Endothelial cell of umbilical vein (primary cell): ENCODE results near the gene MYO1B.

Experiments used
- CTCF ChIP-seq, 2 donors: IDR thresholded peaks; 1 replicate in 1 of 2; 2 replicates in 1 of 2; pipeline ENCODE4 v1.5.1; 2011; ENCODE audit warnings: low read length in 2 of 2, mild to moderate bottlenecking in 2 of 2, moderate library complexity in 2 of 2, control low read depth in 1 of 2, inconsistent platforms in 1 of 2, low read depth in 1 of 2; ENCODE audit not compliant: insufficient read depth in 1 of 2; ENCODE audit errors: extremely low read depth in 1 of 2
- EZH2 ChIP-seq: IDR thresholded peaks from 2 replicates; pipeline ENCODE4 v1.6.1; 2012; ENCODE audit warnings: borderline replicate concordance, low read depth, mild to moderate bottlenecking, moderate library complexity, low read length, inconsistent platforms; ENCODE audit not compliant: severe bottlenecking
- JUN ChIP-seq: IDR thresholded peaks from 2 replicates; pipeline ENCODE4 v1.6.1; 2011; ENCODE audit warnings: borderline replicate concordance, low read depth; ENCODE audit not compliant: insufficient read length, insufficient read depth
- MYC ChIP-seq: IDR thresholded peaks from one replicate; pipeline ENCODE4 v1.6.1; 2011; ENCODE audit warnings: mild to moderate bottlenecking, low read depth, low read length
- POLR2A ChIP-seq: IDR thresholded peaks from 2 replicates; pipeline ENCODE4 v1.6.1; 2012; ENCODE audit warnings: low read depth, mild to moderate bottlenecking, control low read depth, low read length
- POLR2AphosphoS5 ChIP-seq: IDR thresholded peaks from 2 replicates; pipeline ENCODE4 v1.6.1; 2012; ENCODE audit warnings: low read depth, mild to moderate bottlenecking, control low read depth, low read length, moderate library complexity; ENCODE audit not compliant: insufficient read depth
- TF ChIP-seq, protein P1 (sequence below): IDR thresholded peaks from 2 replicates; pipeline ENCODE4 v1.6.1; 2011; ENCODE audit not compliant: insufficient read depth, insufficient read length

- TF ChIP-seq POLR2AphosphoS5: no peak
- TF ChIP-seq EZH2: no peak
- no peak for TF ChIP-seq CTCF (IDR thresholded peaks at IDR 0.05; ENCODE audit: extremely low read depth in 1 of 2, insufficient read depth in 1 of 2, low read depth in 1 of 2, low read length in 2 of 2)
- TF ChIP-seq POLR2A: no peak
- no peak for TF ChIP-seq JUN
- TF ChIP-seq, protein P1, sequence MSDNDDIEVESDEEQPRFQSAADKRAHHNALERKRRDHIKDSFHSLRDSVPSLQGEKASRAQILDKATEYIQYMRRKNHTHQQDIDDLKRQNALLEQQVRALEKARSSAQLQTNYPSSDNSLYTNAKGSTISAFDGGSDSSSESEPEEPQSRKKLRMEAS: no peak
- no peak for TF ChIP-seq MYC
Observed at GRCh38 chr2:191462370-191462769, 217.2 kb downstream of the MYO1B start.
